ENCODE results near the gene ZNF518A. TPM values are rescaled to one million over a fixed set of nuclear protein-coding genes. Genes with fewer than 3 reads are reported as not detected.

The ZNF518A gene
- total and polyA plus RNA-seq, 2 of the 8 experiments (the other 6 are each of a cell fraction or from before 2014, with no cell fraction given): 6.6 to 34.8 TPM

GRCh38 chr10:96122824-96123223 lies 7.3 kb upstream of the ZNF518A start (continued):
- TF ChIP-seq, protein P1, sequence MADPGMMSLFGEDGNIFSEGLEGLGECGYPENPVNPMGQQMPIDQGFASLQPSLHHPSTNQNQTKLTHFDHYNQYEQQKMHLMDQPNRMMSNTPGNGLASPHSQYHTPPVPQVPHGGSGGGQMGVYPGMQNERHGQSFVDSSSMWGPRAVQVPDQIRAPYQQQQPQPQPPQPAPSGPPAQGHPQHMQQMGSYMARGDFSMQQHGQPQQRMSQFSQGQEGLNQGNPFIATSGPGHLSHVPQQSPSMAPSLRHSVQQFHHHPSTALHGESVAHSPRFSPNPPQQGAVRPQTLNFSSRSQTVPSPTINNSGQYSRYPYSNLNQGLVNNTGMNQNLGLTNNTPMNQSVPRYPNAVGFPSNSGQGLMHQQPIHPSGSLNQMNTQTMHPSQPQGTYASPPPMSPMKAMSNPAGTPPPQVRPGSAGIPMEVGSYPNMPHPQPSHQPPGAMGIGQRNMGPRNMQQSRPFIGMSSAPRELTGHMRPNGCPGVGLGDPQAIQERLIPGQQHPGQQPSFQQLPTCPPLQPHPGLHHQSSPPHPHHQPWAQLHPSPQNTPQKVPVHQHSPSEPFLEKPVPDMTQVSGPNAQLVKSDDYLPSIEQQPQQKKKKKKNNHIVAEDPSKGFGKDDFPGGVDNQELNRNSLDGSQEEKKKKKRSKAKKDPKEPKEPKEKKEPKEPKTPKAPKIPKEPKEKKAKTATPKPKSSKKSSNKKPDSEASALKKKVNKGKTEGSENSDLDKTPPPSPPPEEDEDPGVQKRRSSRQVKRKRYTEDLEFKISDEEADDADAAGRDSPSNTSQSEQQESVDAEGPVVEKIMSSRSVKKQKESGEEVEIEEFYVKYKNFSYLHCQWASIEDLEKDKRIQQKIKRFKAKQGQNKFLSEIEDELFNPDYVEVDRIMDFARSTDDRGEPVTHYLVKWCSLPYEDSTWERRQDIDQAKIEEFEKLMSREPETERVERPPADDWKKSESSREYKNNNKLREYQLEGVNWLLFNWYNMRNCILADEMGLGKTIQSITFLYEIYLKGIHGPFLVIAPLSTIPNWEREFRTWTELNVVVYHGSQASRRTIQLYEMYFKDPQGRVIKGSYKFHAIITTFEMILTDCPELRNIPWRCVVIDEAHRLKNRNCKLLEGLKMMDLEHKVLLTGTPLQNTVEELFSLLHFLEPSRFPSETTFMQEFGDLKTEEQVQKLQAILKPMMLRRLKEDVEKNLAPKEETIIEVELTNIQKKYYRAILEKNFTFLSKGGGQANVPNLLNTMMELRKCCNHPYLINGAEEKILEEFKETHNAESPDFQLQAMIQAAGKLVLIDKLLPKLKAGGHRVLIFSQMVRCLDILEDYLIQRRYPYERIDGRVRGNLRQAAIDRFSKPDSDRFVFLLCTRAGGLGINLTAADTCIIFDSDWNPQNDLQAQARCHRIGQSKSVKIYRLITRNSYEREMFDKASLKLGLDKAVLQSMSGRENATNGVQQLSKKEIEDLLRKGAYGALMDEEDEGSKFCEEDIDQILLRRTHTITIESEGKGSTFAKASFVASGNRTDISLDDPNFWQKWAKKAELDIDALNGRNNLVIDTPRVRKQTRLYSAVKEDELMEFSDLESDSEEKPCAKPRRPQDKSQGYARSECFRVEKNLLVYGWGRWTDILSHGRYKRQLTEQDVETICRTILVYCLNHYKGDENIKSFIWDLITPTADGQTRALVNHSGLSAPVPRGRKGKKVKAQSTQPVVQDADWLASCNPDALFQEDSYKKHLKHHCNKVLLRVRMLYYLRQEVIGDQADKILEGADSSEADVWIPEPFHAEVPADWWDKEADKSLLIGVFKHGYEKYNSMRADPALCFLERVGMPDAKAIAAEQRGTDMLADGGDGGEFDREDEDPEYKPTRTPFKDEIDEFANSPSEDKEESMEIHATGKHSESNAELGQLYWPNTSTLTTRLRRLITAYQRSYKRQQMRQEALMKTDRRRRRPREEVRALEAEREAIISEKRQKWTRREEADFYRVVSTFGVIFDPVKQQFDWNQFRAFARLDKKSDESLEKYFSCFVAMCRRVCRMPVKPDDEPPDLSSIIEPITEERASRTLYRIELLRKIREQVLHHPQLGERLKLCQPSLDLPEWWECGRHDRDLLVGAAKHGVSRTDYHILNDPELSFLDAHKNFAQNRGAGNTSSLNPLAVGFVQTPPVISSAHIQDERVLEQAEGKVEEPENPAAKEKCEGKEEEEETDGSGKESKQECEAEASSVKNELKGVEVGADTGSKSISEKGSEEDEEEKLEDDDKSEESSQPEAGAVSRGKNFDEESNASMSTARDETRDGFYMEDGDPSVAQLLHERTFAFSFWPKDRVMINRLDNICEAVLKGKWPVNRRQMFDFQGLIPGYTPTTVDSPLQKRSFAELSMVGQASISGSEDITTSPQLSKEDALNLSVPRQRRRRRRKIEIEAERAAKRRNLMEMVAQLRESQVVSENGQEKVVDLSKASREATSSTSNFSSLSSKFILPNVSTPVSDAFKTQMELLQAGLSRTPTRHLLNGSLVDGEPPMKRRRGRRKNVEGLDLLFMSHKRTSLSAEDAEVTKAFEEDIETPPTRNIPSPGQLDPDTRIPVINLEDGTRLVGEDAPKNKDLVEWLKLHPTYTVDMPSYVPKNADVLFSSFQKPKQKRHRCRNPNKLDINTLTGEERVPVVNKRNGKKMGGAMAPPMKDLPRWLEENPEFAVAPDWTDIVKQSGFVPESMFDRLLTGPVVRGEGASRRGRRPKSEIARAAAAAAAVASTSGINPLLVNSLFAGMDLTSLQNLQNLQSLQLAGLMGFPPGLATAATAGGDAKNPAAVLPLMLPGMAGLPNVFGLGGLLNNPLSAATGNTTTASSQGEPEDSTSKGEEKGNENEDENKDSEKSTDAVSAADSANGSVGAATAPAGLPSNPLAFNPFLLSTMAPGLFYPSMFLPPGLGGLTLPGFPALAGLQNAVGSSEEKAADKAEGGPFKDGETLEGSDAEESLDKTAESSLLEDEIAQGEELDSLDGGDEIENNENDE (IDR thresholded peaks at IDR 0.05; ENCODE audit: insufficient replicate concordance, low read length): no peak
- no peak for TF ChIP-seq CEBPB (IDR thresholded peaks at IDR 0.05; ENCODE audit: low read depth, low read length)
- no peak for TF ChIP-seq SIRT6 (IDR thresholded peaks at IDR 0.05; ENCODE audit: low read length)
- TF ChIP-seq SRF (IDR thresholded peaks at IDR 0.05; ENCODE audit: low read depth, low read length): no peak
- TF ChIP-seq SP1 (IDR thresholded peaks at IDR 0.05; ENCODE audit: low read depth, low read length): no peak
- TF ChIP-seq, protein P2, sequence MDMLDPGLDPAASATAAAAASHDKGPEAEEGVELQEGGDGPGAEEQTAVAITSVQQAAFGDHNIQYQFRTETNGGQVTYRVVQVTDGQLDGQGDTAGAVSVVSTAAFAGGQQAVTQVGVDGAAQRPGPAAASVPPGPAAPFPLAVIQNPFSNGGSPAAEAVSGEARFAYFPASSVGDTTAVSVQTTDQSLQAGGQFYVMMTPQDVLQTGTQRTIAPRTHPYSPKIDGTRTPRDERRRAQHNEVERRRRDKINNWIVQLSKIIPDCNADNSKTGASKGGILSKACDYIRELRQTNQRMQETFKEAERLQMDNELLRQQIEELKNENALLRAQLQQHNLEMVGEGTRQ (IDR thresholded peaks at IDR 0.05; ENCODE audit: low read length): no peak
- TF ChIP-seq RFX5 (IDR thresholded peaks at IDR 0.05; ENCODE audit: borderline replicate concordance, low read depth, low read length): no peak
- no peak for TF ChIP-seq FOSL1 (IDR thresholded peaks at IDR 0.05; ENCODE audit: insufficient read depth, low read depth, low read length)
- TF ChIP-seq TAF7 (optimal IDR thresholded peaks at IDR 0.05; ENCODE audit: borderline replicate concordance, low read depth, low read length): no peak

Data from H1 (cell line).